ENCODE results near the gene RNF223.

Gene RNF223

GRCh38 chr1:1115136-1115785, 41.2 kb upstream of the RNF223 start:
- Histone ChIP-seq H3K27ac (ENCODE audit: insufficient read depth in 1 of 2, low read depth in 1 of 2, low read length in 2 of 2, poor library complexity in 1 of 2, severe bottlenecking in 2 of 2) (no peak overlapping the region), H3K4me1 (ENCODE audit: control extremely low read depth in 1 of 4, control insufficient read depth in 4 of 4, insufficient read depth in 4 of 4, low read length in 3 of 4) (peaks cover 0 to 16% (median 12%) of the 10 kb centered on the region in 4 experiments), H3K9me3 (ENCODE audit: control extremely low read depth in 1 of 5, control insufficient read depth in 4 of 5, insufficient read depth in 2 of 5, low read depth in 1 of 5, low read length in 4 of 5) (peaks cover 0 to 15% (median 13%) of the 10 kb centered on the region in 5 experiments), H3K4me3 (ENCODE audit: control insufficient read depth in 1 of 7, extremely low read depth in 1 of 7, insufficient read depth in 4 of 7, low read depth in 2 of 7, low read length in 6 of 7) (peak overlapping the region; percentile 40 to 83 (median 70)), H3K36me3 (ENCODE audit: control insufficient read depth in 4 of 4, insufficient read depth in 4 of 4, low read length in 3 of 4) (peaks cover 0 to 16% (median 12%) of the 10 kb centered on the region in 4 experiments), H3K27me3 (replicated peaks in 2 of 5; ENCODE audit: control insufficient read depth in 4 of 5, insufficient read depth in 5 of 5, low read length in 4 of 5) (peaks cover 0 to 26% (median 3%) of the 10 kb centered on the region in 5 experiments)
- no peak for DNase-seq
- 12% methylated on average over 21 of the region's 41 CpGs for WGBS (ENCODE audit: insufficient coverage)
- ChIA-PET CTCF (no interaction called here), POLR2A (interaction anchor here (1.3 kb wide), 1 partner anchor 51 kb away, joined by 6 read pairs; no protein-coding TSS in a partner anchor)

GRCh38 chr1:1114431-1114830, 40.3 kb upstream of the RNF223 start:
- ChIA-PET CTCF (no interaction called here), POLR2A (no interaction called here)
- H3K36me3 ChIP-seq (ENCODE audit: control insufficient read depth in 4 of 4, insufficient read depth in 4 of 4, low read length in 3 of 4), result peaks cover 0 to 16% (median 12%) of the 10 kb centered on the region in 4 experiments
- H3K9me3 ChIP-seq (ENCODE audit: control extremely low read depth in 1 of 5, control insufficient read depth in 4 of 5, insufficient read depth in 2 of 5, low read depth in 1 of 5, low read length in 4 of 5), result peaks cover 0 to 15% (median 13%) of the 10 kb centered on the region in 5 experiments
- H3K4me3 ChIP-seq (ENCODE audit: control insufficient read depth in 1 of 7, extremely low read depth in 1 of 7, insufficient read depth in 4 of 7, low read depth in 2 of 7, low read length in 6 of 7), result no peak overlapping the region
- no peak overlapping the region for H3K27ac ChIP-seq (ENCODE audit: insufficient read depth in 1 of 2, low read depth in 1 of 2, low read length in 2 of 2, poor library complexity in 1 of 2, severe bottlenecking in 2 of 2)
- WGBS (ENCODE audit: insufficient coverage), result 96% methylated on average over 11 of the region's 13 CpGs
- H3K4me1 ChIP-seq (ENCODE audit: control extremely low read depth in 1 of 4, control insufficient read depth in 4 of 4, insufficient read depth in 4 of 4, low read length in 3 of 4), result peaks cover 0 to 19% (median 12%) of the 10 kb centered on the region in 4 experiments
- peaks cover 0 to 26% (median 3%) of the 10 kb centered on the region in 5 experiments for H3K27me3 ChIP-seq (replicated peaks in 2 of 5; ENCODE audit: control insufficient read depth in 4 of 5, insufficient read depth in 5 of 5, low read length in 4 of 5)
- DNase-seq, result no peak

- Histone ChIP-seq H3K9me3 (ENCODE audit: control extremely low read depth in 1 of 5, control insufficient read depth in 4 of 5, insufficient read depth in 2 of 5, low read depth in 1 of 5, low read length in 4 of 5) (peaks cover 0 to 15% (median 13%) of the 10 kb centered on the region in 5 experiments), H3K4me3 (ENCODE audit: control insufficient read depth in 1 of 7, extremely low read depth in 1 of 7, insufficient read depth in 4 of 7, low read depth in 2 of 7, low read length in 6 of 7) (no peak overlapping the region), H3K27me3 (replicated peaks in 2 of 5; ENCODE audit: control insufficient read depth in 4 of 5, insufficient read depth in 5 of 5, low read length in 4 of 5) (peaks cover 0 to 9% (median 2%) of the 10 kb centered on the region in 5 experiments), H3K27ac (ENCODE audit: insufficient read depth in 1 of 2, low read depth in 1 of 2, low read length in 2 of 2, poor library complexity in 1 of 2, severe bottlenecking in 2 of 2) (no peak overlapping the region), H3K36me3 (ENCODE audit: control insufficient read depth in 4 of 4, insufficient read depth in 4 of 4, low read length in 3 of 4) (peaks cover 0 to 16% (median 12%) of the 10 kb centered on the region in 4 experiments), H3K4me1 (ENCODE audit: control extremely low read depth in 1 of 4, control insufficient read depth in 4 of 4, insufficient read depth in 4 of 4, low read length in 3 of 4) (peaks cover 0 to 17% (median 10%) of the 10 kb centered on the region in 4 experiments)
- ChIA-PET POLR2A (no interaction called here), CTCF (interaction anchor here (1.0 to 1.4 kb wide), 2 partner anchors 8 to 231 kb away, joined by 3 to 5 read pairs; no protein-coding TSS in a partner anchor)
- DNase-seq, result no peak
- WGBS (ENCODE audit: insufficient coverage), result 98% methylated on average over 22 of the region's 30 CpGs
Observed at GRCh38 chr1:1112237-1112985, 38.3 kb upstream of the RNF223 start.

- Histone ChIP-seq H3K4me1 (ENCODE audit: control extremely low read depth in 1 of 4, control insufficient read depth in 4 of 4, insufficient read depth in 4 of 4, low read length in 3 of 4) (peaks cover 0 to 13% (median 7%) of the 10 kb centered on the region in 4 experiments), H3K4me3 (ENCODE audit: control insufficient read depth in 1 of 7, extremely low read depth in 1 of 7, insufficient read depth in 4 of 7, low read depth in 2 of 7, low read length in 6 of 7) (no peak overlapping the region), H3K27ac (ENCODE audit: insufficient read depth in 1 of 2, low read depth in 1 of 2, low read length in 2 of 2, poor library complexity in 1 of 2, severe bottlenecking in 2 of 2) (no peak overlapping the region), H3K27me3 (replicated peaks in 2 of 5; ENCODE audit: control insufficient read depth in 4 of 5, insufficient read depth in 5 of 5, low read length in 4 of 5) (peaks cover 0 to 5% (median 0%) of the 10 kb centered on the region in 5 experiments), H3K9me3 (ENCODE audit: control extremely low read depth in 1 of 5, control insufficient read depth in 4 of 5, insufficient read depth in 2 of 5, low read depth in 1 of 5, low read length in 4 of 5) (peaks cover 0 to 20% (median 13%) of the 10 kb centered on the region in 5 experiments), H3K36me3 (ENCODE audit: control insufficient read depth in 4 of 4, insufficient read depth in 4 of 4, low read length in 3 of 4) (peaks cover 0 to 16% (median 12%) of the 10 kb centered on the region in 4 experiments)
- DNase-seq, result no peak
- CTCF ChIA-PET, result interaction anchor here (0.6 to 1.4 kb wide), 3 partner anchors 9 to 231 kb away, joined by 3 to 5 read pairs (median 3); no protein-coding TSS in a partner anchor
- POLR2A ChIA-PET, result no interaction called here
- WGBS (ENCODE audit: insufficient coverage), result 98% methylated on average over 27 of the region's 28 CpGs
Observed at GRCh38 chr1:1111516-1112236, 37.6 kb upstream of the RNF223 start.

GRCh38 chr1:1110561-1110971, 36.5 kb upstream of the RNF223 start:
- ChIA-PET CTCF (no interaction called here), POLR2A (no interaction called here)
- Histone ChIP-seq H3K4me3 (ENCODE audit: control insufficient read depth in 1 of 7, extremely low read depth in 1 of 7, insufficient read depth in 4 of 7, low read depth in 2 of 7, low read length in 6 of 7) (no peak overlapping the region), H3K27ac (ENCODE audit: insufficient read depth in 1 of 2, low read depth in 1 of 2, low read length in 2 of 2, poor library complexity in 1 of 2, severe bottlenecking in 2 of 2) (no peak overlapping the region), H3K27me3 (replicated peaks in 2 of 5; ENCODE audit: control insufficient read depth in 4 of 5, insufficient read depth in 5 of 5, low read length in 4 of 5) (peaks cover 0 to 5% (median 0%) of the 10 kb centered on the region in 5 experiments), H3K9me3 (ENCODE audit: control extremely low read depth in 1 of 5, control insufficient read depth in 4 of 5, insufficient read depth in 2 of 5, low read depth in 1 of 5, low read length in 4 of 5) (peaks cover 0 to 20% (median 13%) of the 10 kb centered on the region in 5 experiments), H3K4me1 (ENCODE audit: control extremely low read depth in 1 of 4, control insufficient read depth in 4 of 4, insufficient read depth in 4 of 4, low read length in 3 of 4) (peaks cover 0 to 9% (median 4%) of the 10 kb centered on the region in 4 experiments), H3K36me3 (ENCODE audit: control insufficient read depth in 4 of 4, insufficient read depth in 4 of 4, low read length in 3 of 4) (peaks cover 0 to 16% (median 12%) of the 10 kb centered on the region in 4 experiments)
- WGBS (ENCODE audit: insufficient coverage), result over 99% methylated on average over 29 of the region's 29 CpGs
- DNase-seq, result no peak

GRCh38 chr1:1109743-1110142, 35.6 kb upstream of the RNF223 start:
- ChIA-PET POLR2A (interaction anchor here (0.6 kb wide), 1 partner anchor 12 kb away, joined by 3 read pairs; no protein-coding TSS in a partner anchor), CTCF (no interaction called here)
- DNase-seq, result no peak

More at GRCh38 chr1:1109743-1110142, 35.6 kb upstream of the RNF223 start:
- H3K27ac ChIP-seq (ENCODE audit: insufficient read depth in 1 of 2, low read depth in 1 of 2, low read length in 2 of 2, poor library complexity in 1 of 2, severe bottlenecking in 2 of 2), result peak overlapping the region in 1 of 2 experiments; percentile 25
- peaks cover 0 to 6% (median under 1%) of the 10 kb centered on the region in 4 experiments for H3K4me1 ChIP-seq (ENCODE audit: control extremely low read depth in 1 of 4, control insufficient read depth in 4 of 4, insufficient read depth in 4 of 4, low read length in 3 of 4)
- WGBS (ENCODE audit: insufficient coverage), result 77% methylated on average over 11 of the region's 14 CpGs
- no peak overlapping the region for H3K4me3 ChIP-seq (ENCODE audit: control insufficient read depth in 1 of 7, extremely low read depth in 1 of 7, insufficient read depth in 4 of 7, low read depth in 2 of 7, low read length in 6 of 7)
- peaks cover 0 to 16% (median 12%) of the 10 kb centered on the region in 4 experiments for H3K36me3 ChIP-seq (ENCODE audit: control insufficient read depth in 4 of 4, insufficient read depth in 4 of 4, low read length in 3 of 4)
- H3K9me3 ChIP-seq (ENCODE audit: control extremely low read depth in 1 of 5, control insufficient read depth in 4 of 5, insufficient read depth in 2 of 5, low read depth in 1 of 5, low read length in 4 of 5), result peaks cover 0 to 20% (median 13%) of the 10 kb centered on the region in 5 experiments
- H3K27me3 ChIP-seq (replicated peaks in 2 of 5; ENCODE audit: control insufficient read depth in 4 of 5, insufficient read depth in 5 of 5, low read length in 4 of 5), result peaks cover 0 to 1% (median 0%) of the 10 kb centered on the region in 5 experiments
